GM13976 (cell line): Measurements from ENCODE around the gene KCNJ12.

ENCODE experiments used
- DNase-seq: peaks from one replicate; pipeline ENCODE4 v3.0.0; 2012; ENCODE audit warnings: low spot score
- CTCF ChIP-seq: IDR thresholded peaks from 2 replicates; pipeline ENCODE4 v1.5.1; 2012; ENCODE audit warnings: borderline replicate concordance, mild to moderate bottlenecking; ENCODE audit not compliant: insufficient read depth; ENCODE audit errors: extremely low read depth, missing control alignments, control extremely low read depth
- in situ Hi-C: fragments of 300-500 bp; cut with MboI; formaldehyde crosslinking; loops from one replicate; pipeline ENCODE4 v1.12.0; 2022; ENCODE audit warnings: low sequenced_read_pairs, mixed read lengths, inconsistent platforms; ENCODE audit not compliant: unreplicated experiment

Gene KCNJ12

GRCh38 chr17:21363776-21364642, 12.1 kb upstream of the KCNJ12 start:
- no peak for TF ChIP-seq CTCF
- in situ Hi-C loops: no loop called here
- no peak for DNase-seq

GRCh38 chr17:21365016-21365415, 11.1 kb upstream of the KCNJ12 start:
- no peak for TF ChIP-seq CTCF
- no peak for DNase-seq
- in situ Hi-C loops: no loop called here

GRCh38 chr17:21368545-21369246, 7.5 kb upstream of the KCNJ12 start:
- in situ Hi-C loops: no loop called here
- DNase-seq: no peak

GRCh38 chr17:21369395-21369794, 6.8 kb upstream of the KCNJ12 start:
- no peak for DNase-seq
- in situ Hi-C loops: no loop called here
- TF ChIP-seq CTCF: no peak

More at GRCh38 chr17:21368545-21369246, 7.5 kb upstream of the KCNJ12 start:
- no peak for TF ChIP-seq CTCF

GRCh38 chr17:21370430-21370829, 5.7 kb upstream of the KCNJ12 start:
- DNase-seq: no peak
- TF ChIP-seq CTCF: no peak
- in situ Hi-C loops: no loop called here

GRCh38 chr17:21371511-21372081, 4.6 kb upstream of the KCNJ12 start:
- TF ChIP-seq CTCF: no peak
- DNase-seq: no peak
- in situ Hi-C loops: no loop called here
